MCF 10A (cell line): Measurements from ENCODE around the gene ISL2. TPM values are rescaled to one million over a fixed set of nuclear protein-coding genes. Genes with fewer than 3 reads are reported as not detected.

Experiments
- BruUV-seq: library from RNA; stranded (reverse); fragments of 400-500 nt; replicated peaks from 2 replicates; lab custom pipeline; 2021; lab: Mats Ljungman, UMichigan
- CTCF ChIA-PET: fragments of 300-600 bp; sonication (Branson Sonifier 250); formaldehyde crosslinking; extraction: SDS; loops from one replicate; lab custom pipeline; 2021; ENCODE audit warnings: antibody characterized with exemption, inconsistent platforms; lab: Yijun Ruan, JAX
- POLR2A ChIA-PET: fragments of 300-600, 350-650 bp; sonication (Branson Sonifier 250); formaldehyde crosslinking; extraction: SDS; loops from one replicate; lab custom pipeline; 2020; ENCODE audit warnings: antibody characterized with exemption, inconsistent platforms; lab: Yijun Ruan, JAX
- DNase-seq: peaks from one replicate; pipeline ENCODE4 v3.0.0-alpha.2; 2018; ENCODE audit not compliant: unreplicated experiment
- H3K27ac Mint-ChIP-seq: one replicate; pipeline ENCODE4 v1.8.0; 2022; ENCODE audit warnings: mild to moderate bottlenecking, low read depth, mixed read lengths; ENCODE audit not compliant: unreplicated experiment
- H3K27me3 Mint-ChIP-seq: one replicate; pipeline ENCODE4 v1.8.0; 2022; ENCODE audit warnings: mixed read lengths; ENCODE audit not compliant: insufficient read depth, unreplicated experiment
- H3K36me3 Mint-ChIP-seq: one replicate; pipeline ENCODE4 v1.8.0; 2022; ENCODE audit warnings: mild to moderate bottlenecking, moderate library complexity, mixed read lengths; ENCODE audit not compliant: insufficient read depth, unreplicated experiment
- H3K4me1 Mint-ChIP-seq: one replicate; pipeline ENCODE4 v1.8.0; 2022; ENCODE audit warnings: mixed read lengths; ENCODE audit not compliant: insufficient read depth, unreplicated experiment
- H3K4me3 Mint-ChIP-seq: one replicate; pipeline ENCODE4 v1.8.0; 2022; ENCODE audit warnings: mild to moderate bottlenecking, moderate library complexity, mixed read lengths; ENCODE audit not compliant: unreplicated experiment
- H3K9me3 Mint-ChIP-seq: one replicate; pipeline ENCODE4 v1.8.0; 2022; ENCODE audit warnings: mixed read lengths; ENCODE audit not compliant: unreplicated experiment
- CTCF ChIP-seq: fragments of 200-600 bp; IDR thresholded peaks from one replicate; pipeline ENCODE4 v1.8.0; 2022; ENCODE audit warnings: antibody characterized with exemption, mild to moderate bottlenecking; ENCODE audit not compliant: unreplicated experiment
- intact Hi-C: fragments of 100-400 bp; cut with micrococcal nuclease; formaldehyde crosslinking; loops from 2 replicates; pipeline ENCODE4 v1.14.1; 2022
- total RNA-seq: library from RNA; stranded (reverse); gene quantifications from 2 replicates; pipeline ENCODE4 v1.2.3, GENCODE V29; 2022

The ISL2 gene
- total RNA-seq, 1 experiment from 2014 or later: not detected

- no TSS peak for BruUV-seq
- POLR2A ChIA-PET: interaction anchor here (0.5 to 0.7 kb wide), 2 partner anchors 25 to 78 kb away, joined by 3 read pairs; no protein-coding TSS in a partner anchor
Observed at GRCh38 chr15:76380249-76380648, 43.7 kb downstream of the ISL2 start.

GRCh38 chr15:76381366-76381765 is 44.8 kb downstream of the ISL2 start:
- Mint-ChIP-seq H3K27ac (no peak overlapping the region), H3K4me1 (no peaks in the 10 kb centered on the region), H3K27me3 (no peaks in the 10 kb centered on the region), H3K4me3 (no peak overlapping the region), H3K36me3 (no peaks in the 10 kb centered on the region), H3K9me3 (no peaks in the 10 kb centered on the region)
- ChIA-PET POLR2A (no interaction called here), CTCF (interaction anchor here (0.6 kb wide), 1 partner anchor 9 kb away, joined by 3 read pairs; no protein-coding TSS in a partner anchor)
- intact Hi-C loops: no loop called here
- no TSS peak for BruUV-seq
- no peak for TF ChIP-seq CTCF
- DNase-seq: no peak

More at GRCh38 chr15:76380249-76380648, 43.7 kb downstream of the ISL2 start:
- DNase-seq: no peak
- Mint-ChIP-seq H3K4me1 (no peaks in the 10 kb centered on the region), H3K27ac (no peak overlapping the region), H3K27me3 (no peaks in the 10 kb centered on the region), H3K36me3 (no peaks in the 10 kb centered on the region), H3K4me3 (no peak overlapping the region), H3K9me3 (no peaks in the 10 kb centered on the region)
- TF ChIP-seq CTCF: no peak
- intact Hi-C loops: no loop called here
- CTCF ChIA-PET: no interaction called here

GRCh38 chr15:76382987-76383728 is 46.6 kb downstream of the ISL2 start:
- TF ChIP-seq CTCF: no peak
- Mint-ChIP-seq H3K27ac (no peak overlapping the region), H3K4me3 (no peak overlapping the region), H3K27me3 (no peaks in the 10 kb centered on the region), H3K36me3 (no peaks in the 10 kb centered on the region), H3K9me3 (peaks cover 5% of the 10 kb centered on the region), H3K4me1 (no peaks in the 10 kb centered on the region)
- POLR2A ChIA-PET: no interaction called here
- DNase-seq: no peak
- intact Hi-C loops: no loop called here
- BruUV-seq: no TSS peak
- CTCF ChIA-PET: interaction anchor here (0.6 kb wide), 1 partner anchor 448 kb away, joined by 5 read pairs; no protein-coding TSS in a partner anchor

- Mint-ChIP-seq H3K9me3 (peaks cover 5% of the 10 kb centered on the region), H3K36me3 (no peaks in the 10 kb centered on the region), H3K4me3 (no peak overlapping the region), H3K27me3 (no peaks in the 10 kb centered on the region), H3K27ac (no peak overlapping the region), H3K4me1 (no peaks in the 10 kb centered on the region)
- BruUV-seq: no TSS peak
- ChIA-PET CTCF (no interaction called here), POLR2A (no interaction called here)
- DNase-seq: no peak
- intact Hi-C loops: no loop called here
- TF ChIP-seq CTCF: no peak
Observed at GRCh38 chr15:76384409-76384808, 47.8 kb downstream of the ISL2 start.
